ENCODE results near the gene FASLG.

DNA sequence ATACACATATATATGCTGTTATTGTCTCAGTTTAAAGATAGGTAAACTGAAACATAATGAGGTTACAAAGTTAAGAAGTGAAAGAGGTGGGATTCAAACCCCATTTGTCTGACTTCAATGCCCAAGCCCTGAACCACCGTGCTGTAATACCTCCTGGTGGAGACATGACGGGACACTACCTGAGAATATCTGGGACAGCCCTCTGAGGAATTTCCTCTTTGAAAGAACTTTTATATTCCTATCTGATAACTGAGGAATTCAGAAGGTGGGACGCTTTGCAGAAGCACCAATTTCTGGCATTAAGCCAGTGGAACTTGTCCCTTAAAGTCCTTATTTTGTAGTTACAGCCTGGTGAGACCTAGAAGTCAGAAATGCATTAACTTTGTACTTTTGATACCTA, 32.1 kb upstream of the FASLG start:
- TF ChIP-seq EZH2 (IDR thresholded peaks at IDR 0.05; ENCODE audit: borderline replicate concordance, low read length) = no peak
- TF ChIP-seq, protein P1, sequence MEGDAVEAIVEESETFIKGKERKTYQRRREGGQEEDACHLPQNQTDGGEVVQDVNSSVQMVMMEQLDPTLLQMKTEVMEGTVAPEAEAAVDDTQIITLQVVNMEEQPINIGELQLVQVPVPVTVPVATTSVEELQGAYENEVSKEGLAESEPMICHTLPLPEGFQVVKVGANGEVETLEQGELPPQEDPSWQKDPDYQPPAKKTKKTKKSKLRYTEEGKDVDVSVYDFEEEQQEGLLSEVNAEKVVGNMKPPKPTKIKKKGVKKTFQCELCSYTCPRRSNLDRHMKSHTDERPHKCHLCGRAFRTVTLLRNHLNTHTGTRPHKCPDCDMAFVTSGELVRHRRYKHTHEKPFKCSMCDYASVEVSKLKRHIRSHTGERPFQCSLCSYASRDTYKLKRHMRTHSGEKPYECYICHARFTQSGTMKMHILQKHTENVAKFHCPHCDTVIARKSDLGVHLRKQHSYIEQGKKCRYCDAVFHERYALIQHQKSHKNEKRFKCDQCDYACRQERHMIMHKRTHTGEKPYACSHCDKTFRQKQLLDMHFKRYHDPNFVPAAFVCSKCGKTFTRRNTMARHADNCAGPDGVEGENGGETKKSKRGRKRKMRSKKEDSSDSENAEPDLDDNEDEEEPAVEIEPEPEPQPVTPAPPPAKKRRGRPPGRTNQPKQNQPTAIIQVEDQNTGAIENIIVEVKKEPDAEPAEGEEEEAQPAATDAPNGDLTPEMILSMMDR (IDR thresholded peaks at IDR 0.05; ENCODE audit: low read length) = no peak
